Mammary epithelial cell (primary cell): Measurements from ENCODE around the gene CHST9.

ENCODE experiments used
- CTCF ChIP-seq, 2 donors: IDR thresholded peaks in 1 of 2; conservative IDR thresholded peaks in 1 of 2; 2 replicates each; pipeline ENCODE4 v1.5.1; 2011 to 2012; ENCODE audit warnings: inconsistent platforms in 2 of 2, low read length in 2 of 2, mild to moderate bottlenecking in 2 of 2, control low read depth in 1 of 2, low read depth in 1 of 2; ENCODE audit not compliant: insufficient read depth in 1 of 2; ENCODE audit errors: extremely low read depth in 1 of 2
- EZH2 ChIP-seq: IDR thresholded peaks from 2 replicates; pipeline ENCODE4 v1.6.1; 2012; ENCODE audit warnings: low read length, inconsistent platforms, borderline replicate concordance

- no peak for TF ChIP-seq CTCF (conservative IDR thresholded peaks at IDR 0.05 in 1 of 2, IDR thresholded peaks at IDR 0.05 in 1 of 2; ENCODE audit: extremely low read depth in 1 of 2, insufficient read depth in 1 of 2, low read depth in 1 of 2, low read length in 2 of 2)
- no peak for TF ChIP-seq EZH2
Observed at GRCh38 chr18:27042177-27042576, 142.9 kb downstream of the CHST9 start.
